ENCODE results near the gene GABARAP.

DNA sequence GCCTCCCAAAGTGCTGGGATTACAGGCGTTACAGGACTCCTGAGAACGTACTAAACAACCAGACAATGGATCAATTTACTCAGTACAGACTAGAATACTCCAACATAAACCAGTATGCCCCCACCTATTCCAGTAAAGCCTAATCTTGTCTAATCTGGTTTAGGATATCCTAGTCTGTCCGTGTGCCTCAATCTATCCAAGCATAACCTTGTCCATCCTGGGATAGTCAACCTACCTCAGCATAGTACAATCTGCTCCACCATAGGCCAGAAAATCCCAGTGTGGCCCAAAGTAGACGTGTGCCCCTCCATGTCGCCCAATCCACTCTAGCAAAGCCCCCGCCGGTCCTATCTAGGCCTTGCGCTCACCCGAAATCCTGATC, 8.6 kb downstream of the GABARAP start:
- TF ChIP-seq YY1 (IDR thresholded peaks at IDR 0.05; ENCODE audit: low read depth, low read length) (no peak), RAD21 (IDR thresholded peaks at IDR 0.05; ENCODE audit: insufficient read depth, low read depth, low read length) (no peak), CTCF (IDR thresholded peaks at IDR 0.05 in 2 of 3, conservative IDR thresholded peaks at IDR 0.05 in 1 of 3; ENCODE audit: control insufficient read depth in 2 of 3, extremely low read depth in 1 of 3, insufficient read depth in 1 of 3, low read depth in 3 of 3, low read length in 3 of 3) (no peak), EP300 (IDR thresholded peaks at IDR 0.05; ENCODE audit: borderline replicate concordance in 1 of 2, control insufficient read depth in 1 of 2, low read depth in 2 of 2, low read length in 2 of 2) (no peak), HCFC1 (IDR thresholded peaks at IDR 0.05; ENCODE audit: low read length) (no peak), SKIL (IDR thresholded peaks at IDR 0.05; ENCODE audit: low read depth, poor library complexity, severe bottlenecking) (no peak), EGR1 (IDR thresholded peaks at IDR 0.05; ENCODE audit: borderline replicate concordance in 1 of 2, low read depth in 2 of 2, low read length in 2 of 2) (no peak), TCF7 (IDR thresholded peaks at IDR 0.05; ENCODE audit: borderline replicate concordance) (no peak), EZH2 (IDR thresholded peaks at IDR 0.05; ENCODE audit: borderline replicate concordance, control insufficient read depth, low read depth, low read length) (no peak)
- TF ChIP-seq, protein P1, sequence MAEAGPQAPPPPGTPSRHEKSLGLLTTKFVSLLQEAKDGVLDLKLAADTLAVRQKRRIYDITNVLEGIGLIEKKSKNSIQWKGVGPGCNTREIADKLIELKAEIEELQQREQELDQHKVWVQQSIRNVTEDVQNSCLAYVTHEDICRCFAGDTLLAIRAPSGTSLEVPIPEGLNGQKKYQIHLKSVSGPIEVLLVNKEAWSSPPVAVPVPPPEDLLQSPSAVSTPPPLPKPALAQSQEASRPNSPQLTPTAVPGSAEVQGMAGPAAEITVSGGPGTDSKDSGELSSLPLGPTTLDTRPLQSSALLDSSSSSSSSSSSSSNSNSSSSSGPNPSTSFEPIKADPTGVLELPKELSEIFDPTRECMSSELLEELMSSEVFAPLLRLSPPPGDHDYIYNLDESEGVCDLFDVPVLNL (IDR thresholded peaks at IDR 0.05; ENCODE audit: low read depth, low read length) = no peak

Measured in GM12878 (cell line).